Large intestine (tissue), 3 donors: ENCODE results near the gene ZNF41. TPM values are rescaled to one million over a fixed set of nuclear protein-coding genes. Genes with fewer than 3 reads are reported as not detected.

Experiments used
- DNase-seq, 2 donors: peaks; one replicate each; pipeline versions ENCODE4 v3.0.0 to v3.0.0-alpha.2; 2013
- H3K27ac ChIP-seq: one replicate; pipeline ENCODE4 v1.5.1; 2013; ENCODE audit warnings: low read length
- H3K27me3 ChIP-seq: 2 replicates; pipeline ENCODE4 v1.6.1; 2013; ENCODE audit warnings: low read length; ENCODE audit not compliant: control insufficient read depth, insufficient read depth
- H3K36me3 ChIP-seq: 2 replicates; pipeline ENCODE4 v1.6.1; 2013; ENCODE audit warnings: low read length; ENCODE audit not compliant: control insufficient read depth, insufficient read depth
- H3K4me1 ChIP-seq: one replicate; pipeline ENCODE4 v1.6.1; 2013; ENCODE audit warnings: low read length; ENCODE audit not compliant: control insufficient read depth, insufficient read depth
- H3K4me3 ChIP-seq: one replicate; pipeline ENCODE4 v1.5.1; 2013; ENCODE audit warnings: low read length
- H3K9me3 ChIP-seq: one replicate; pipeline ENCODE4 v1.6.1; 2013; ENCODE audit warnings: mild to moderate bottlenecking, low read depth, low read length, moderate library complexity; ENCODE audit not compliant: control insufficient read depth
- WGBS: methylation state at CpG from one replicate; pipeline ENCODE4 v1.1.5; 2013; ENCODE audit warnings: low lambda C conversion rate; ENCODE audit not compliant: insufficient coverage; 5-methylcytosine and 5-hydroxymethylcytosine counted together
- polyA plus RNA-seq: library from polyadenylated mRNA; unstranded; fragments of 120-200 nt; gene quantifications from one replicate; pipeline ENCODE4 v1.2.1, GENCODE V29; 2013

ZNF41 gene
- polyA plus RNA-seq, 1 donor, result 7.7 TPM

DNA sequence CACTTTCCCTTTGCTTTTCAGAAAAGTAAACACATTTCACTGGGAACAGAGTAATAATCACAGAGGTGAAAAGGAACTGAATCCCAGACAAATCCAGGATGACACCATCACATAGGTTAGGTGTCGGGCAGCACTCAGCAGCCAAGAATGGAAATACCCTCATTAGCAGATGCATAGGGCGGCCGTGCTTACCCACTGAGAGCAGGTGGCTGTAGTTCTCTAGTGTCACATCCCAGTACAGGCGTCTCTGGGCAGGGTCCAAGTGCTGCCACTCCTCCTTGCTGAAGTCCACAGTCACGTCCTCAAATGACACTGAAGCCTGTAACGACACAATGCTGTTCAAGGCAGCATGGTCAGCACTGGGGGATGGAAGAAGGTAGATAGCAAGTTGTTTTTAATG, 26.9 kb downstream of the ZNF41 start:
- DNase-seq, result peak; percentile 11 to 45
- Histone ChIP-seq H3K4me3 (no peak overlapping the region), H3K36me3 (peaks cover 12% of the 10 kb centered on the region)

DNA sequence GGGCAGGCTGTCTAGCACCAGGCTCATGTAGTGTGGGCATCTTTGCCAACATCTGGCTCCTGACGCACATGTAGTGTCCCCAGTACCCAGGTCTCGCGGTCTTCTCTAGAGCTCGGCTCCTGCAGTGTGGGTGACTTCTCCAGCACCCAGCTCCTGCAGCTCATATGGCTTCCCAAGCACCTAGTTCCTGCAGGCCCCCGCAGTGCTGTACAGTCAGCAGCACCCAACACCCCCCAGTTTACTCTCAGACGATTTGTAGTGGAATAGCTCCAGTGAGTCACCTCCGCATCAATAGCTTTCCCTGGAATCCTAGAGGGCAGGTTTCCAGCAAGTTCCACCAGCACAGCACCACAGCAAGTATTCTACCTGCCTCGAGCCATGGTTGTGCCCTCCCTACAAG, 30.9 kb downstream of the ZNF41 start:
- no peaks in the 10 kb centered on the region for H3K4me1 ChIP-seq
- no peak overlapping the region for H3K4me3 ChIP-seq
- peaks cover 4% of the 10 kb centered on the region for H3K9me3 ChIP-seq
- no peaks in the 10 kb centered on the region for H3K27me3 ChIP-seq
- peaks cover 32% of the 10 kb centered on the region for H3K36me3 ChIP-seq
- no peak for DNase-seq
- WGBS, result no CpG with 5 or more reads among the region's 8 CpGs
- no peak overlapping the region for H3K27ac ChIP-seq

More for the DNA sequence above, 26.9 kb downstream of the ZNF41 start:
- H3K4me1 ChIP-seq, result no peaks in the 10 kb centered on the region
- no peak overlapping the region for H3K27ac ChIP-seq
- no CpG with 5 or more reads among the region's 6 CpGs for WGBS
- no peaks in the 10 kb centered on the region for H3K27me3 ChIP-seq
- no peaks in the 10 kb centered on the region for H3K9me3 ChIP-seq

GRCh38 chrX:47448165-47448806, 34.7 kb downstream of the ZNF41 start:
- H3K9me3 ChIP-seq, result peaks cover 4% of the 10 kb centered on the region
- H3K27me3 ChIP-seq, result no peaks in the 10 kb centered on the region
- peaks cover 30% of the 10 kb centered on the region for H3K36me3 ChIP-seq
- H3K27ac ChIP-seq, result no peak overlapping the region
- no peaks in the 10 kb centered on the region for H3K4me1 ChIP-seq
- H3K4me3 ChIP-seq, result no peak overlapping the region
- DNase-seq, result no peak
- no CpG with 5 or more reads among the region's 6 CpGs for WGBS

- no CpG with 5 or more reads among the region's 11 CpGs for WGBS
Observed at GRCh38 chrX:47447607-47448006, 35.4 kb downstream of the ZNF41 start.

GRCh38 chrX:47446971-47447370, 36.1 kb downstream of the ZNF41 start:
- whole genome bisulfite sequencing, result no CpG with 5 or more reads among the region's 2 CpGs
- DNase-seq, result no peak
- peaks cover 22% of the 10 kb centered on the region for H3K36me3 ChIP-seq
- H3K27me3 ChIP-seq, result no peaks in the 10 kb centered on the region
- no peaks in the 10 kb centered on the region for H3K4me1 ChIP-seq
- no peak overlapping the region for H3K4me3 ChIP-seq
- H3K27ac ChIP-seq, result no peak overlapping the region
- H3K9me3 ChIP-seq, result peaks cover 4% of the 10 kb centered on the region

More at GRCh38 chrX:47447607-47448006, 35.4 kb downstream of the ZNF41 start:
- Histone ChIP-seq H3K4me3 (no peak overlapping the region), H3K4me1 (no peaks in the 10 kb centered on the region), H3K27me3 (no peaks in the 10 kb centered on the region), H3K36me3 (peaks cover 28% of the 10 kb centered on the region), H3K27ac (no peak overlapping the region), H3K9me3 (peaks cover 4% of the 10 kb centered on the region)
- DNase-seq, result no peak

- Histone ChIP-seq H3K4me1 (no peaks in the 10 kb centered on the region), H3K9me3 (peaks cover 4% of the 10 kb centered on the region), H3K27ac (no peak overlapping the region), H3K27me3 (no peaks in the 10 kb centered on the region), H3K36me3 (peaks cover 21% of the 10 kb centered on the region), H3K4me3 (no peak overlapping the region)
- DNase-seq, result no peak
- no CpG with 5 or more reads among the region's 2 CpGs for WGBS
Observed at GRCh38 chrX:47446431-47446830, 36.6 kb downstream of the ZNF41 start.

DNA sequence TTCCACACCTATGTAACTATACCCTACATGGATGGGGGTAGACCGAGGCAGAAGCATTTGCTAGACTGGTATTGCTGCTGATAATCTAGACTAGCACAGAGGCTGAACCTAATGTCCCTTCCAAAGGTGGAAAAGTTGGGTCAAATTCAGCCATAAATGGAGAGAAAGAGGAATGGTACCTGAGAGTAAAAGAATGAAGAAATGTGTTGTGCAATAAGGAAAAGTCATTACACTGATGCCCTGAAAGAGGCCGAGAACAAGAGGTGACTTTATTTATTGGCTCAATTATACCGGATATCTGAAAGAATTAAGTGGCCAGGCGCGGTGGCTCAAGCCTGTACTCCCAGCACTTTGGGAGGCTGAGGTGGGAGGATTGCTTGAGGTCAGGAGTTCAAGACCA, 52.1 kb downstream of the ZNF41 start:
- DNase-seq, result no peak
- no peaks in the 10 kb centered on the region for H3K36me3 ChIP-seq
- no peaks in the 10 kb centered on the region for H3K4me1 ChIP-seq
- no peak overlapping the region for H3K4me3 ChIP-seq
- no peaks in the 10 kb centered on the region for H3K9me3 ChIP-seq
- no peaks in the 10 kb centered on the region for H3K27me3 ChIP-seq
- H3K27ac ChIP-seq, result no peak overlapping the region
- WGBS, result no CpG with 5 or more reads among the region's 5 CpGs

GRCh38 chrX:47422444-47422843, 60.6 kb downstream of the ZNF41 start:
- Histone ChIP-seq H3K36me3 (no peaks in the 10 kb centered on the region), H3K4me3 (no peak overlapping the region), H3K27me3 (no peaks in the 10 kb centered on the region), H3K27ac (no peak overlapping the region), H3K9me3 (no peaks in the 10 kb centered on the region), H3K4me1 (no peaks in the 10 kb centered on the region)
- 100% methylated on average over 1 of the region's 2 CpGs for WGBS
- no peak for DNase-seq

DNA sequence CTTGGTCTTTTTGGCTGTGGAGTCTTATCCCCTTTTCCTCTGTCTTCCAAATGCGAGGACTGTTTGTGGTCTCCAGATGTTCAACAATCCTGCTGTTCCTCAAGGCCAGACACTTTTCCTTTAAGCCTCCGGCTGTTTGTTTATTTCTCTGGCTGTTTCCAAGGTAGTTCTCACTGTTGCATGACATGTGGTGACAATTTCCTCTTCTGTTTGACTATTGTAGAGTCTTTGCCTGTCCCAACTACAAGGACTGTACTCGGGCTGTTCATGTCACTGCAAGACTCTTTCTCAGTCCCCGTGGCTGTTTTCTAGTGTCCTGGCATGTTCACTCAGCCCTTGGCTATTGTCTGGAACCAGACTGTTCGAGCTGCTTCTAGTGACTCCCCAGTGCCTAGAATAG, 62.1 kb downstream of the ZNF41 start:
- no peaks in the 10 kb centered on the region for H3K27me3 ChIP-seq
- H3K4me3 ChIP-seq, result no peak overlapping the region
- no peaks in the 10 kb centered on the region for H3K4me1 ChIP-seq
- no peaks in the 10 kb centered on the region for H3K9me3 ChIP-seq
- no CpG with 5 or more reads among the region's 5 CpGs for WGBS
- no peak for DNase-seq
- no peaks in the 10 kb centered on the region for H3K36me3 ChIP-seq
- H3K27ac ChIP-seq, result no peak overlapping the region

GRCh38 chrX:47420265-47420664, 62.8 kb downstream of the ZNF41 start:
- no peak for DNase-seq
- Histone ChIP-seq H3K36me3 (no peaks in the 10 kb centered on the region), H3K9me3 (no peaks in the 10 kb centered on the region), H3K4me1 (no peaks in the 10 kb centered on the region), H3K4me3 (no peak overlapping the region), H3K27me3 (no peaks in the 10 kb centered on the region), H3K27ac (no peak overlapping the region)
- WGBS, result no CpG with 5 or more reads among the region's 4 CpGs

- H3K4me1 ChIP-seq, result no peaks in the 10 kb centered on the region
- no peaks in the 10 kb centered on the region for H3K9me3 ChIP-seq
- no peak overlapping the region for H3K4me3 ChIP-seq
- no CpG with 5 or more reads among the region's 8 CpGs for WGBS
- no peak overlapping the region for H3K27ac ChIP-seq
- no peaks in the 10 kb centered on the region for H3K27me3 ChIP-seq
- no peaks in the 10 kb centered on the region for H3K36me3 ChIP-seq
- DNase-seq, result no peak
Observed at GRCh38 chrX:47413179-47413594, 69.8 kb downstream of the ZNF41 start.
